LHCN-M2 (cell line): ENCODE measurements around the gene HIP1. TPM values are rescaled to one million over a fixed set of nuclear protein-coding genes. Genes with fewer than 3 reads are reported as not detected.
"Not testable (repeated sequence)": the region's sequence is repeated elsewhere in the genome, so short reads cannot be mapped to it uniquely, and the experiment has no call there.

Experiments
- DNase-seq: peaks from one replicate; pipeline ENCODE4 v3.0.0-alpha.2; 2012; ENCODE audit warnings: low read depth
- total RNA-seq: library from RNA; depleted of rRNA; stranded (reverse); fragments of >200 nt; gene quantifications from 2 replicates; pipeline ENCODE4 v1.2.3, GENCODE V29; 2014

The HIP1 gene
- total RNA-seq, 1 experiment from 2014 or later, result 22.4 TPM

- no peak for DNase-seq
These were observed 52.2 kb downstream of the HIP1 start for GRCh38 chr7:75686551-75686950.

GRCh38 chr7:75682052-75682451, 56.7 kb downstream of the HIP1 start:
- DNase-seq, result not testable (repeated sequence)

- no peak for DNase-seq
These were observed 59.7 kb downstream of the HIP1 start for GRCh38 chr7:75679060-75679459.

GRCh38 chr7:75669579-75669978, 69.2 kb downstream of the HIP1 start:
- DNase-seq, result no peak

GRCh38 chr7:75667938-75668337, 70.8 kb downstream of the HIP1 start:
- DNase-seq, result no peak

GRCh38 chr7:75663302-75663907, 75.3 kb downstream of the HIP1 start:
- DNase-seq, result no peak

GRCh38 chr7:75662579-75663301, 76.0 kb downstream of the HIP1 start:
- no peak for DNase-seq

- DNase-seq, result no peak
These were observed 78.0 kb downstream of the HIP1 start for GRCh38 chr7:75660566-75661215.

GRCh38 chr7:75658802-75659201, 79.9 kb downstream of the HIP1 start:
- DNase-seq, result no peak

- DNase-seq, result peak; percentile 47
These were observed 80.4 kb downstream of the HIP1 start for GRCh38 chr7:75658369-75658768.

GRCh38 chr7:75657866-75658265, 80.9 kb downstream of the HIP1 start:
- no peak for DNase-seq

- no peak for DNase-seq
These were observed 82.0 kb downstream of the HIP1 start for GRCh38 chr7:75656740-75657139.

GRCh38 chr7:75655536-75655935, 83.2 kb downstream of the HIP1 start:
- DNase-seq, result no peak

- DNase-seq, result no peak
These were observed 83.9 kb downstream of the HIP1 start for GRCh38 chr7:75654855-75655254.

- no peak for DNase-seq
These were observed 85.1 kb downstream of the HIP1 start for GRCh38 chr7:75653651-75654050.

GRCh38 chr7:75652788-75653187, 86.0 kb downstream of the HIP1 start:
- no peak for DNase-seq

- DNase-seq, result no peak
These were observed 88.1 kb downstream of the HIP1 start for GRCh38 chr7:75650681-75651080.

- DNase-seq, result no peak
These were observed 88.7 kb downstream of the HIP1 start for GRCh38 chr7:75650062-75650461.

GRCh38 chr7:75649462-75649861, 89.3 kb downstream of the HIP1 start:
- no peak for DNase-seq

GRCh38 chr7:75647709-75648438, 90.9 kb downstream of the HIP1 start:
- DNase-seq, result no peak

GRCh38 chr7:75646571-75647102, 92.1 kb downstream of the HIP1 start:
- DNase-seq, result no peak

- no peak for DNase-seq
These were observed 93.2 kb downstream of the HIP1 start for GRCh38 chr7:75645570-75645969.
